HepG2 (cell line): ENCODE results near the gene MNT. TPM values are rescaled to one million over a fixed set of nuclear protein-coding genes. Genes with fewer than 3 reads are reported as not detected.

Experiments used
- ATAC-seq: fragments of 200-7000 bp; cut with Tn5 transposase; 3 replicates; pipeline ENCODE4 v1.9.1; 2020; ENCODE audit warnings: mild to moderate bottlenecking, moderate library complexity
- BruUV-seq: library from RNA; stranded (reverse); fragments of 400-500 nt; replicated peaks from 2 replicates; lab custom pipeline; 2021; lab: Mats Ljungman, UMichigan
- CTCF ChIA-PET: fragments of 300-600 bp; formaldehyde crosslinking; extraction: SDS; loops from one replicate; lab custom pipeline; 2021; ENCODE audit warnings: low total read pairs, inconsistent platforms, low intra/inter-chr PET ratio; lab: Yijun Ruan, JAX
- POLR2A ChIA-PET: fragments of 350-600 bp; sonication (Branson Sonifier 250); formaldehyde crosslinking; loops from one replicate; lab custom pipeline; 2020; ENCODE audit warnings: antibody characterized with exemption, inconsistent platforms; lab: Yijun Ruan, JAX
- DNase-seq: peaks from one replicate; pipeline ENCODE4 v3.0.0-alpha.2; 2015; ENCODE audit warnings: low spot score
- FAIRE-seq: peaks from 3 replicates; lab custom pipeline; 2011; peaks lifted over from hg19 to GRCh38; lab: Jason Lieb, UNC
- H2AFZ ChIP-seq: one replicate; pipeline ENCODE4 v1.6.1; 2011; ENCODE audit warnings: low read length, inconsistent platforms
- H3K27ac ChIP-seq: fragments of 300-600 bp; 3 replicates; pipeline ENCODE4 v1.8.0; 2011; ENCODE audit warnings: mixed run types, mild to moderate bottlenecking, mixed read lengths, low read length, inconsistent platforms; ENCODE audit not compliant: insufficient read depth; ENCODE audit errors: extremely low read length
- H3K27me3 ChIP-seq, 2 experiments: fragments of 200-600 bp in 1 of 2; 2 replicates in 1 of 2; 3 replicates in 1 of 2; pipeline versions ENCODE4 v1.6.0 to v1.8.0; 2011; ENCODE audit warnings: low read length in 2 of 2, mild to moderate bottlenecking in 2 of 2, moderate library complexity in 2 of 2, inconsistent platforms in 1 of 2; ENCODE audit not compliant: insufficient read depth in 2 of 2, control insufficient read depth in 1 of 2
- H3K36me3 ChIP-seq, 2 experiments: fragments of 200-600 bp in 1 of 2; replicated peaks in 1 of 2; 2 replicates in 1 of 2; 3 replicates in 1 of 2; pipeline versions ENCODE4 v1.5.1 to v1.8.0; 2011; ENCODE audit warnings: low read length in 2 of 2, inconsistent platforms in 1 of 2; ENCODE audit not compliant: insufficient read depth in 2 of 2, control insufficient read depth in 1 of 2
- H3K4me1 ChIP-seq: 2 replicates; pipeline ENCODE4 v1.5.1; 2012; ENCODE audit warnings: low read length, inconsistent platforms; ENCODE audit not compliant: insufficient read depth
- H3K4me2 ChIP-seq: 2 replicates; pipeline ENCODE4 v1.6.0; 2011; ENCODE audit warnings: low read depth, low read length, inconsistent platforms
- H3K4me3 ChIP-seq, 3 experiments: fragments of 200-600 bp in 1 of 3; sonication (generic), shearing (Covaris generic) in 1 of 3; replicated peaks in 1 of 3; 2 replicates each; pipeline ENCODE4 v1.5.1; 2011 to 2016; ENCODE audit warnings: low read length in 3 of 3, inconsistent platforms in 2 of 3, low read depth in 2 of 3, mild to moderate bottlenecking in 2 of 3, control low read depth in 1 of 3, mixed read lengths in 1 of 3; ENCODE audit not compliant: insufficient read depth in 1 of 3
- H3K79me2 ChIP-seq: one replicate; pipeline ENCODE4 v1.6.1; 2011; ENCODE audit warnings: low read length, inconsistent platforms; ENCODE audit not compliant: insufficient read depth
- H3K9ac ChIP-seq: 2 replicates; pipeline ENCODE4 v1.6.0; 2011; ENCODE audit warnings: mild to moderate bottlenecking, low read depth, low read length, inconsistent platforms; ENCODE audit not compliant: insufficient read depth
- H3K9me3 ChIP-seq: 2 replicates; pipeline ENCODE4 v1.5.1; 2012; ENCODE audit warnings: mild to moderate bottlenecking, low read length
- H4K20me1 ChIP-seq: 2 replicates; pipeline ENCODE4 v1.6.0; 2011; ENCODE audit warnings: inconsistent platforms, mild to moderate bottlenecking, low read length, moderate library complexity; ENCODE audit not compliant: insufficient read depth
- HMGXB4 ChIP-seq, 2 experiments: sonication (generic) in 1 of 2; formaldehyde crosslinking in 1 of 2; IDR thresholded peaks; 2 replicates each; pipeline versions ENCODE4 v1.4.0 to v1.6.1; 2018 to 2020; ENCODE audit warnings: missing genetic modification reagents in 2 of 2, borderline replicate concordance in 1 of 2, low read depth in 1 of 2, mild to moderate bottlenecking in 1 of 2, missing biosample characterization in 1 of 2
- KDM1A ChIP-seq: IDR thresholded peaks from 2 replicates; pipeline ENCODE4 v1.6.1; 2016; ENCODE audit warnings: missing compliant biosample characterization
- MED1 ChIP-seq: sonication (generic); formaldehyde crosslinking; IDR thresholded peaks from 2 replicates; pipeline ENCODE4 v1.4.0; 2020; ENCODE audit warnings: missing genetic modification reagents
- NFYC ChIP-seq: IDR thresholded peaks from 2 replicates; pipeline ENCODE4 v1.6.1; 2016; ENCODE audit warnings: missing genetic modification reagents, missing compliant biosample characterization
- PCBP2 ChIP-seq: fragments of 200-400 bp; formaldehyde crosslinking; optimal IDR thresholded peaks from 2 replicates; pipeline ENCODE3; 2018; ENCODE audit warnings: low read length, low read depth; ENCODE audit not compliant: poor library complexity, severe bottlenecking
- REPIN1 ChIP-seq: sonication (generic); formaldehyde crosslinking; IDR thresholded peaks from 2 replicates; pipeline ENCODE4 v1.8.0; 2022; ENCODE audit warnings: missing genetic modification reagents, low read depth, mild to moderate bottlenecking, borderline replicate concordance
- TSC22D2 ChIP-seq: sonication (generic); formaldehyde crosslinking; IDR thresholded peaks from 2 replicates; pipeline ENCODE4 v1.5.1; 2020; ENCODE audit warnings: missing genetic modification reagents, mild to moderate bottlenecking, borderline replicate concordance
- U2AF2 ChIP-seq: fragments of 200-400 bp; formaldehyde crosslinking; IDR thresholded peaks from 2 replicates; pipeline ENCODE4 v1.6.1; 2017; ENCODE audit warnings: low read depth, mild to moderate bottlenecking, low read length
- ZNF382 ChIP-seq: sonication (generic); formaldehyde crosslinking; IDR thresholded peaks from 2 replicates; pipeline ENCODE4 v1.5.0; 2020; ENCODE audit warnings: missing genetic modification reagents, mild to moderate bottlenecking, borderline replicate concordance
- ZNF503 ChIP-seq: sonication (generic); formaldehyde crosslinking; IDR thresholded peaks from 2 replicates; pipeline ENCODE4 v1.4.0; 2020; ENCODE audit warnings: missing genetic modification reagents
- ZNF589 ChIP-seq: sonication (generic); formaldehyde crosslinking; conservative IDR thresholded peaks from 2 replicates; pipeline ENCODE4 v1.8.0; 2022; ENCODE audit warnings: mild to moderate bottlenecking, moderate library complexity, missing genetic modification reagents
- WGBS: methylation state at CpG from one replicate; pipeline ENCODE4 v1.1.6; 2017; ENCODE audit warnings: low lambda C conversion rate; 5-methylcytosine and 5-hydroxymethylcytosine counted together
- in situ Hi-C: cut with HindIII; loops from 2 replicates; pipeline ENCODE4 v1.10.0; 2017; ENCODE audit warnings: low pct_unique_long_range_greater_than_20kb; ENCODE audit not compliant: extremely low pct_ligation_motif_present
- intact Hi-C: fragments of 100-400 bp; cut with micrococcal nuclease; formaldehyde crosslinking; loops from one replicate; pipeline ENCODE4 v1.10.0; 2022; ENCODE audit not compliant: unreplicated experiment
- polyA plus RNA-seq, 8 experiments: library from polyadenylated mRNA; depleted of rRNA in 3 of 8; stranded (reverse) in 7 of 8; unstranded in 1 of 8; fragments of >200 nt; fragmentation: Illumina TruSeq in 4 of 8; extraction: Trizol in 4 of 8; gene quantifications; 2 replicates each; pipeline versions ENCODE4 v1.2.1 to v1.2.3, GENCODE V29; 2011 to 2016; ENCODE audit warnings: low read depth in 4 of 8, missing spikeins in 1 of 8, mixed read lengths in 1 of 8; ENCODE audit not compliant: insufficient read depth in 1 of 8
- total RNA-seq, 5 experiments: library from RNA; depleted of rRNA; stranded (reverse); fragments of >200 nt; fragmentation: Illumina TruSeq; extraction: Trizol; gene quantifications; 2 replicates each; pipeline ENCODE4 v1.2.3, GENCODE V29; 2016; ENCODE audit warnings: low read depth in 1 of 5
- TF ChIP-seq, protein P1 (sequence below): IDR thresholded peaks from 2 replicates; pipeline ENCODE4 v1.6.1; 2016; ENCODE audit warnings: missing biosample characterization, missing genetic modification reagents, low read depth
- TF ChIP-seq, protein P2 (sequence below): sonication (generic); formaldehyde crosslinking; IDR thresholded peaks from 2 replicates; pipeline ENCODE4 v1.5.0; 2020; ENCODE audit warnings: mild to moderate bottlenecking, missing genetic modification reagents

MNT gene
- total and polyA plus RNA-seq, 2 of the 13 experiments (the other 11 are each of a cell fraction or from before 2014, with no cell fraction given) = 2.1 to 3.5 TPM

DNA sequence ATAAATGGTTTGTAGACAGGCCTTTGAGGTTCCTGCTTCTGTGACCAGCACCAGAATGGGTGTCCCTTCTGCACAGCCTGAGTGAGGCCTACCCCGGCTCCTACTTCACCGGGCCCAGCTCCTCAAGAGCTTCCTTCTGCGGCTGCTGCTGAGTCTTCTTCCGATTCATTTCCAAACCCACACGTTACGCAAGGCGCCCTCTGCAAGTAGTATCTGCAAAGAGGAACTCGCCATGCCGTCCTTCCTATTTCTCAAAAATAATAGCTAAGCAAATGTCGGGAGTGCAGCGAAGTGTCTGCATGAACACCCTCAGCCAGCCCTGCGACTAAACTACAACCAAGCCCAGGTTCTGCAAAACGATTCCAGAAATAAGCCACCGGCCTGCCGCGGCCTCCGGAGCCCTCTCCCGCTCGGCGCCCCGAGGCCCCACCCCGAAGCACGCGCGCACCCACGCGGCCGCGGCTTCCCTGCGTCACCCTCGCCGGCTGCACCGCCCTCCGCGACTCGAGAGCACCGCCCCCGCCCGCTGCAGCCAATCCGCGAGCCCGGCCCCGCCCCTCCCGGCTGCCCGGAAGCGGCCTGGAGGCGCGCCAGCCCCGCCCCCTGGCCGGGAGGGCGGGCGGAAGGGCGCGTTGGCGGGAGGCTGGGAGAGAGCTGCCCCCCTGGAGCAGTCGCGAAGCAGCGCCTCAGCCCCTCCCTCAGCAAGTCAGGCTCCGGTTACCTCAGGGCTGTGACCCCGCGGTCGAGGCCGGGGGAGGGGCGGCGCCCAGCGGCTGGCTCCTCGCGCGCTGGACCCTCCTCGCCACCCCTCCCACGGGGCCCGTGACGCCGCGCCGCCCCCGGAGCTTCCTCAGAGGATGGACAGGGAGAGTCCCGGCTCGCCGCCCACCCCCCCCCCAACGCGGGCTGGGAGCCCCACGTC is 8.3 kb downstream of the MNT start:
- in situ Hi-C loops = no loop called here
- Histone ChIP-seq H3K4me2 (peak overlapping the region; percentile 94), H3K79me2 (peaks cover 20% of the 10 kb centered on the region), H2AFZ (no peak overlapping the region), H3K27ac (peak overlapping the region; percentile 80), H3K4me3 (peak overlapping the region; percentile 50 to 72 (median 62); a peak in 5 of 6 replicates), H3K9me3 (no peaks in the 10 kb centered on the region), H3K9ac (peak overlapping the region; percentile 75), H3K4me1 (peaks cover 42% of the 10 kb centered on the region), H4K20me1 (peaks cover 35% of the 10 kb centered on the region), H3K27me3 (no peaks in the 10 kb centered on the region), H3K36me3 (peaks cover 3 to 8% of the 10 kb centered on the region in 2 experiments; a peak in 2 of 5 replicates)
- ChIA-PET CTCF (no interaction called here), POLR2A (interaction anchor here (0.7 to 2.9 kb wide), 5 partner anchors 9 to 56 kb away, joined by 3 to 13 read pairs (median 3); partner anchors contain the start of genes SGSM2 and TSR1)
- ATAC-seq (peak; percentile 31), FAIRE-seq (no peak), DNase-seq (peak; percentile 81)
- TSS peak; percentile 30 for BruUV-seq
- WGBS = 13% methylated on average over 17 of the region's 83 CpGs
- intact Hi-C loops = loop anchor here (1.0 kb wide), 1 partner anchor 9 kb away; the partner anchor contains the start of gene MNT
- TF ChIP-seq MED1 (CRISPR knock-in tag) (peak; percentile 38; the same call in 1 of the 2 replicates), HMGXB4 (CRISPR knock-in tag; IDR thresholded peaks at IDR 0.05; ENCODE audit: borderline replicate concordance in 1 of 2, low read depth in 1 of 2) (no peak; a peak in 1 of 4 replicates), PCBP2 (no peak), ZNF382 (CRISPR knock-in tag) (no peak), NFYC (CRISPR knock-in tag) (no peak), KDM1A (CRISPR knock-in tag) (no peak), ZNF589 (no peak), U2AF2 (no peak), REPIN1 (CRISPR knock-in tag) (no peak), ZNF503 (CRISPR knock-in tag) (peak; percentile 42; the same call in 1 of the 2 replicates), TSC22D2 (CRISPR knock-in tag) (no peak)
- TF ChIP-seq, protein P1, sequence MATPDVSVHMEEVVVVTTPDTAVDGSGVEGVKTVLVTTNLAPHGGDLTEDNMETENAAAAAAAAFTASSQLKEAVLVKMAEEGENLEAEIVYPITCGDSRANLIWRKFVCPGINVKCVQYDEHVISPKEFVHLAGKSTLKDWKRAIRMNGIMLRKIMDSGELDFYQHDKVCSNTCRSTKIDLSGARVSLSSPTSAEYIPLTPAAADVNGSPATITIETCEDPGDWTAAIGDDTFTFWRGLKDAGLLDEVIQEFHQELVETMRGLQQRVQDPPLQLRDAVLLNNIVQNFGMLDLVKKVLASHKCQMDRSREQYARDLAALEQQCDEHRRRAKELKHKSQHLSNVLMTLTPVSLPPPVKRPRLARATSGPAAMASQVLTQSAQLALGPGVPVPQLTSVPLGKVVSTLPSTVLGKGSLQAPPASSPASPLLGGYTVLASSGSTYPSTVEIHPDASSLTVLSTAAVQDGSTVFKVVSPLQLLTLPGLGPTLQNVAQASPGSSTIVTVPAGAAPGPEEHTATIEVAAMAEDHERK (CRISPR knock-in tag) = no peak
- TF ChIP-seq, protein P2, sequence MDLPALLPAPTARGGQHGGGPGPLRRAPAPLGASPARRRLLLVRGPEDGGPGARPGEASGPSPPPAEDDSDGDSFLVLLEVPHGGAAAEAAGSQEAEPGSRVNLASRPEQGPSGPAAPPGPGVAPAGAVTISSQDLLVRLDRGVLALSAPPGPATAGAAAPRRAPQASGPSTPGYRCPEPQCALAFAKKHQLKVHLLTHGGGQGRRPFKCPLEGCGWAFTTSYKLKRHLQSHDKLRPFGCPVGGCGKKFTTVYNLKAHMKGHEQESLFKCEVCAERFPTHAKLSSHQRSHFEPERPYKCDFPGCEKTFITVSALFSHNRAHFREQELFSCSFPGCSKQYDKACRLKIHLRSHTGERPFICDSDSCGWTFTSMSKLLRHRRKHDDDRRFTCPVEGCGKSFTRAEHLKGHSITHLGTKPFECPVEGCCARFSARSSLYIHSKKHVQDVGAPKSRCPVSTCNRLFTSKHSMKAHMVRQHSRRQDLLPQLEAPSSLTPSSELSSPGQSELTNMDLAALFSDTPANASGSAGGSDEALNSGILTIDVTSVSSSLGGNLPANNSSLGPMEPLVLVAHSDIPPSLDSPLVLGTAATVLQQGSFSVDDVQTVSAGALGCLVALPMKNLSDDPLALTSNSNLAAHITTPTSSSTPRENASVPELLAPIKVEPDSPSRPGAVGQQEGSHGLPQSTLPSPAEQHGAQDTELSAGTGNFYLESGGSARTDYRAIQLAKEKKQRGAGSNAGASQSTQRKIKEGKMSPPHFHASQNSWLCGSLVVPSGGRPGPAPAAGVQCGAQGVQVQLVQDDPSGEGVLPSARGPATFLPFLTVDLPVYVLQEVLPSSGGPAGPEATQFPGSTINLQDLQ (CRISPR knock-in tag) = 0 out of 2 replicates have a peak, but pooled peaks have one; percentile 45
